ENCODE measurements around the gene ISG20.

- TF ChIP-seq CTCF (IDR thresholded peaks at IDR 0.05) (no peak), POLR2A (IDR thresholded peaks at IDR 0.05) (no peak)
Measured at GRCh38 chr15:88634449-88634848, 4.4 kb upstream of the ISG20 start.

All from thyroid gland (tissue), 4 donors.